Measurements from ENCODE around the gene TRIM27.
"Not testable (repeated sequence)": the region's sequence is repeated elsewhere in the genome, so short reads cannot be mapped to it uniquely, and the experiment has no call there.

The TRIM27 gene

DNA sequence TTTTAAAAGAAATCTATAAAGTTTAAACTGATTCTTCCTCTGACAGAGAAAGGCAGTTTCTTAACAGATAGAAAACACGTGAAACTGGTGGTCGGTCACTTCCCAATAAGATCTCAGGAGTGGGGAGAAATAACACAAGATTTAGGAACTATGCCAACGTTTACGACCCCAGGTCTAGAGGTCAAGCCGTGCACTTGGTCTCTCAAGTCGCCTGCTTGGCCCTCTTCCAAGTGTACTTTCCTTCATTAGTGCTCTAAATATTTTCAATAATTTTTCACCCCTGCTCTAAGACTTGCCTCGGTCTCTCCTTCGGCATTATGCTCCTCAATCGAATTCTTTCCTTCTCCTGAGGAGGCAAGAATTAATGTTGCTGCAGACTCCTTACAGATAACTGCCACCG lies 61.7 kb downstream of the TRIM27 start:
- no peak for DNase-seq

DNA sequence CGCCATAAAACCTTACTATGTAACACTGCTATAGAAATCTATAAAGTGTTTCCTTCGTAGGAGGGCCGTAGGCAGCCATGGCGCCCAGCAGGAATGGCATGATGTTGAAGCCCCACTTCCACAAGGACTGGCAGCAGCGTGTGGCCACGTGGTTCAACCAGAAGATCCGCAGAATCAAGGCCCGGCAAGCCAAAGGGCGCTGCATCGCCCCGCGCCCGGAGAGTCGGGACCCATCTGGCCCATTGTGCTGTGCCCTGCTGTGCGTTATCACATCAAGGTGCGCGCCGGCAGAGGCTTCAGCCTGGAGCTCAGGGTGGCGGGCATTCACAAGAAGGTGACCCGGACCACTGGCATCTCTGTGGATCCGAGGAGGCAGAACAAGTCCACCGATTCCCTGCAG lies 62.4 kb downstream of the TRIM27 start:
- no peak for DNase-seq

GRCh38 chr6:28860581-28860980 lies 63.2 kb downstream of the TRIM27 start:
- DNase-seq = no peak

GRCh38 chr6:28858963-28859362 lies 64.8 kb downstream of the TRIM27 start:
- DNase-seq = no peak

DNA sequence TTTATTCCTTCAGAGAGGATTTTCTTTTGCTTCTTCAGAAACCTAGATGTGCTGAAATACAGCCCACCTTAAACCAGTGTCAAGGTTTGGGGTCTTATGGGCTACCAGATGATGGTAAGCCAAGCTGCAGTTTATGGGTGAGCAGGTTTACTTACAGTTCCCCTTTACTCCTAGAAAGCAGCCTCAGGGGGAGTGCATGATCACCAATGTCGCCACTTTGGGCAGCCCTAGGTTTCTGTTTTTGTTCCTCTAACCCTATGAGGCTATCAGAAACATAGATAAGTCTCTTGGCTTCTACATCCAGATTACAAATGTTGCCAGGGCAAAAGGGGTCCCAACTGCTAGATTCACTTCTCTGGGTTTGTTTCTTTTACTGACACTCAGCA lies 67.2 kb downstream of the TRIM27 start:
- DNase-seq = no peak

GRCh38 chr6:28854405-28854804 lies 69.4 kb downstream of the TRIM27 start:
- not testable (repeated sequence) for DNase-seq

Data from eye (tissue), 1 donor.